Lower leg skin (tissue), 3 donors: ENCODE results near the gene ATPAF2.

ENCODE experiments used
- POLR2A ChIP-seq, 2 donors: fragments of 450-650 bp; IDR thresholded peaks; one replicate each; pipeline ENCODE4 v1.6.1; 2016 to 2017; ENCODE audit warnings: antibody characterized with exemption in 2 of 2, mild to moderate bottlenecking in 1 of 2, moderate library complexity in 1 of 2
- TF ChIP-seq, protein P1 (sequence below), 3 donors: fragments of 450-650 bp; IDR thresholded peaks; one replicate each; pipeline ENCODE4 v1.5.1; 2016; ENCODE audit warnings: antibody characterized with exemption in 3 of 3, mild to moderate bottlenecking in 3 of 3, moderate library complexity in 2 of 3

DNA sequence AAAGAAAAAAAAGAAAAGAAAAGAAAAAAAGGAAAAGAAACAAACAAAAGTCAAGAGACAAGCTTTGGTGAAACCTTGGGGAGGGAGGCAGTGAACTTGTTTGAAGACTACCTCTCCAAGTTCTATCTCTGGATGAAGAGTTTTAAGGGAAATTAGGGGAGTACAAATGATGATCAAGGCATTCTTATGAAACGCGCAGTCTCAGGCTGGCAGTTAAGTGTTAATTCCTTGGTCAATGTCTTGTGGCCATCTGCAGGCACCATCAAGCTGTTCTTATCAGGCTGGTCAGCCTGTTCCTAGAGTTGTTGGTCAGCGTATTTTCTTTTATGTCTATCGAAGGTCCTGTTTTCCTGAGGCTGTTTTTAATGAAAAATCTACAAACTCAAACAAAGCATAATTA, 40.6 kb upstream of the ATPAF2 start:
- TF ChIP-seq, protein P1, sequence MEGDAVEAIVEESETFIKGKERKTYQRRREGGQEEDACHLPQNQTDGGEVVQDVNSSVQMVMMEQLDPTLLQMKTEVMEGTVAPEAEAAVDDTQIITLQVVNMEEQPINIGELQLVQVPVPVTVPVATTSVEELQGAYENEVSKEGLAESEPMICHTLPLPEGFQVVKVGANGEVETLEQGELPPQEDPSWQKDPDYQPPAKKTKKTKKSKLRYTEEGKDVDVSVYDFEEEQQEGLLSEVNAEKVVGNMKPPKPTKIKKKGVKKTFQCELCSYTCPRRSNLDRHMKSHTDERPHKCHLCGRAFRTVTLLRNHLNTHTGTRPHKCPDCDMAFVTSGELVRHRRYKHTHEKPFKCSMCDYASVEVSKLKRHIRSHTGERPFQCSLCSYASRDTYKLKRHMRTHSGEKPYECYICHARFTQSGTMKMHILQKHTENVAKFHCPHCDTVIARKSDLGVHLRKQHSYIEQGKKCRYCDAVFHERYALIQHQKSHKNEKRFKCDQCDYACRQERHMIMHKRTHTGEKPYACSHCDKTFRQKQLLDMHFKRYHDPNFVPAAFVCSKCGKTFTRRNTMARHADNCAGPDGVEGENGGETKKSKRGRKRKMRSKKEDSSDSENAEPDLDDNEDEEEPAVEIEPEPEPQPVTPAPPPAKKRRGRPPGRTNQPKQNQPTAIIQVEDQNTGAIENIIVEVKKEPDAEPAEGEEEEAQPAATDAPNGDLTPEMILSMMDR (IDR thresholded peaks at IDR 0.05), result no peak
- TF ChIP-seq POLR2A (IDR thresholded peaks at IDR 0.05), result no peak
